Measurements from ENCODE around the gene POU4F2.
A peak's percentile ranks its signal among the peaks of the same experiment; 100 is the strongest.

Gene POU4F2

GRCh38 chr4:146638786-146639505, at the start of gene POU4F2:
TSS of gene POU4F2 (plus strand) at chr4:146638893. CDS start at chr4:146639141, 248 bp downstream.
- peak; percentile 41 for DNase-seq

GRCh38 chr4:146590801-146591200, 47.9 kb upstream of the POU4F2 start:
- no peak for DNase-seq

- no peak for DNase-seq
Measured at GRCh38 chr4:146592019-146592418, 46.7 kb upstream of the POU4F2 start.

GRCh38 chr4:146632770-146633470, 5.8 kb upstream of the POU4F2 start:
- DNase-seq = no peak

- no peak for DNase-seq
Measured at GRCh38 chr4:146633471-146633800, 5.3 kb upstream of the POU4F2 start.

GRCh38 chr4:146634825-146635224, 3.9 kb upstream of the POU4F2 start:
- DNase-seq = no peak

- DNase-seq = peak; percentile 63
Measured at GRCh38 chr4:146637621-146638332, 916 bp upstream of the POU4F2 start.

- DNase-seq = peak; percentile 63
Measured at GRCh38 chr4:146638333-146638785, 334 bp upstream of the POU4F2 start.

- no peak for DNase-seq
Measured at GRCh38 chr4:146639506-146639932, 826 bp downstream of the POU4F2 start.

- no peak for DNase-seq
Measured at GRCh38 chr4:146640021-146640464, 1.4 kb downstream of the POU4F2 start.

GRCh38 chr4:146640465-146641061, 1.9 kb downstream of the POU4F2 start:
- DNase-seq = no peak

GRCh38 chr4:146641762-146642161, 3.1 kb downstream of the POU4F2 start:
- DNase-seq = no peak

GRCh38 chr4:146643812-146644401, 5.2 kb downstream of the POU4F2 start:
- DNase-seq = no peak

GRCh38 chr4:146645921-146646320, 7.2 kb downstream of the POU4F2 start:
- DNase-seq = peak; percentile 17

GRCh38 chr4:146646593-146647325, 8.1 kb downstream of the POU4F2 start:
- DNase-seq = peak; percentile 11

- no peak for DNase-seq
Measured at GRCh38 chr4:146647615-146648460, 9.1 kb downstream of the POU4F2 start.

- DNase-seq = no peak
Measured at GRCh38 chr4:146648461-146648783, 9.7 kb downstream of the POU4F2 start.

GRCh38 chr4:146649232-146649631, 10.5 kb downstream of the POU4F2 start:
- DNase-seq = no peak

GRCh38 chr4:146650034-146650433, 11.3 kb downstream of the POU4F2 start:
- DNase-seq = no peak

- DNase-seq = no peak
Measured at GRCh38 chr4:146654687-146655520, 16.2 kb downstream of the POU4F2 start.

- no peak for DNase-seq
Measured at GRCh38 chr4:146655521-146655856, 16.8 kb downstream of the POU4F2 start.
